HG02840 (cell line): ENCODE data around the gene TMOD1.

Experiments
- ATAC-seq: cut with Tn5 transposase; IDR thresholded peaks from one replicate; pipeline ENCODE4 v1.9.1; 2021; ENCODE audit warnings: mild to moderate bottlenecking, moderate library complexity, moderate number of reproducible peaks; ENCODE audit not compliant: unreplicated experiment, low FRiP score

TMOD1 gene

GRCh38 chr9:97515662-97516061, 14.2 kb downstream of the TMOD1 start:
- no peak for ATAC-seq

GRCh38 chr9:97516111-97516510, 14.6 kb downstream of the TMOD1 start:
- no peak for ATAC-seq

- ATAC-seq = no peak
Observed at GRCh38 chr9:97517331-97518089, 16.0 kb downstream of the TMOD1 start.

- no peak for ATAC-seq
Observed at GRCh38 chr9:97518166-97518908, 16.9 kb downstream of the TMOD1 start.

- ATAC-seq = no peak
Observed at GRCh38 chr9:97518909-97519307, 17.4 kb downstream of the TMOD1 start.

GRCh38 chr9:97519441-97519970, 18.0 kb downstream of the TMOD1 start:
- no peak for ATAC-seq

- ATAC-seq = no peak
Observed at GRCh38 chr9:97521576-97522333, 20.3 kb downstream of the TMOD1 start.

GRCh38 chr9:97524424-97524823, 23.0 kb downstream of the TMOD1 start:
- ATAC-seq = no peak

- ATAC-seq = no peak
Observed at GRCh38 chr9:97525451-97525850, 24.0 kb downstream of the TMOD1 start.

GRCh38 chr9:97526895-97527575, 25.6 kb downstream of the TMOD1 start:
- no peak for ATAC-seq

- ATAC-seq = no peak
Observed at GRCh38 chr9:97527626-97528528, 26.4 kb downstream of the TMOD1 start.

GRCh38 chr9:97528529-97529230, 27.2 kb downstream of the TMOD1 start:
- ATAC-seq = no peak

GRCh38 chr9:97529363-97530076, 28.1 kb downstream of the TMOD1 start:
- no peak for ATAC-seq

GRCh38 chr9:97531888-97532376, 30.5 kb downstream of the TMOD1 start:
- no peak for ATAC-seq

- ATAC-seq = no peak
Observed at GRCh38 chr9:97534185-97534584, 32.7 kb downstream of the TMOD1 start.

- no peak for ATAC-seq
Observed at GRCh38 chr9:97534961-97535594, 33.6 kb downstream of the TMOD1 start.

GRCh38 chr9:97535771-97536170, 34.3 kb downstream of the TMOD1 start:
- no peak for ATAC-seq

- ATAC-seq = no peak
Observed at GRCh38 chr9:97536480-97536879, 35.0 kb downstream of the TMOD1 start.
